HEK293 (cell line): ENCODE results near the gene HNRNPC.

ENCODE experiments used
- CTCF ChIA-PET: fragments of 350-600 bp; formaldehyde crosslinking; extraction: SDS; loops from one replicate; lab custom pipeline; 2021; ENCODE audit warnings: antibody characterized with exemption; lab: Yijun Ruan, JAX
- POLR2A ChIA-PET: fragments of 300-600 bp; formaldehyde crosslinking; extraction: SDS; loops from one replicate; lab custom pipeline; 2020; ENCODE audit warnings: antibody characterized with exemption, inconsistent platforms; lab: Yijun Ruan, JAX
- H3K27ac ChIP-seq: fragments of 200-500 bp; sonication (Bioruptor generic); 2 replicates; pipeline ENCODE4 v1.5.1; 2014; ENCODE audit warnings: low read depth, low read length, control low read depth, inconsistent platforms; ENCODE audit errors: extremely low read depth
- H3K36me3 ChIP-seq, 2 experiments: fragments of 200-500 bp in 1 of 2; sonication (Bioruptor generic) in 1 of 2; 1 replicate in 1 of 2; 2 replicates in 1 of 2; pipeline ENCODE4 v1.5.1; 2014 to 2017; ENCODE audit warnings: inconsistent platforms in 2 of 2, low read length in 2 of 2; ENCODE audit not compliant: control insufficient read depth in 2 of 2, insufficient read depth in 1 of 2
- H3K4me1 ChIP-seq: fragments of 200-500 bp; sonication (Bioruptor generic); 2 replicates; pipeline ENCODE4 v1.5.1; 2014; ENCODE audit warnings: mild to moderate bottlenecking, low read length, inconsistent platforms; ENCODE audit not compliant: control insufficient read depth, insufficient read depth
- H3K4me3 ChIP-seq: 2 replicates; pipeline ENCODE4 v1.5.1; 2011; ENCODE audit warnings: low read depth, mild to moderate bottlenecking, control low read depth, low read length, moderate library complexity
- H3K9me3 ChIP-seq: fragments of 200-500 bp; sonication (Bioruptor generic); 2 replicates; pipeline ENCODE4 v1.5.1; 2014; ENCODE audit warnings: low read depth, low read length, inconsistent platforms; ENCODE audit not compliant: control insufficient read depth, insufficient read depth
- GLIS1 ChIP-seq: fragments of 450-650 bp; formaldehyde crosslinking; IDR thresholded peaks from 2 replicates; pipeline ENCODE4 v1.5.1; 2016; ENCODE audit warnings: missing biosample characterization, missing genetic modification characterization
- KLF7 ChIP-seq: fragments of 450-650 bp; formaldehyde crosslinking; IDR thresholded peaks from 2 replicates; pipeline ENCODE4 v1.5.1; 2016; ENCODE audit warnings: missing biosample characterization, missing genetic modification characterization, borderline replicate concordance
- KLF8 ChIP-seq: fragments of 450-650 bp; formaldehyde crosslinking; IDR thresholded peaks from 2 replicates; pipeline ENCODE4 v1.5.1; 2016; ENCODE audit warnings: missing biosample characterization, missing genetic modification characterization
- SETDB1 ChIP-seq: IDR thresholded peaks from one replicate; pipeline ENCODE4 v1.6.1; 2017; ENCODE audit warnings: mild to moderate bottlenecking, low read length, moderate library complexity, mixed read lengths; ENCODE audit not compliant: insufficient read length
- ZFP69B ChIP-seq: fragments of 450-650 bp; formaldehyde crosslinking; IDR thresholded peaks from 2 replicates; pipeline ENCODE4 v1.5.1; 2016; ENCODE audit warnings: missing biosample characterization, missing genetic modification characterization
- ZNF335 ChIP-seq: fragments of 450-650 bp; formaldehyde crosslinking; conservative IDR thresholded peaks from 2 replicates; pipeline ENCODE4 v1.5.1; 2016; ENCODE audit warnings: missing biosample characterization, missing genetic modification characterization
- ZNF514 ChIP-seq: fragments of 450-650 bp; formaldehyde crosslinking; IDR thresholded peaks from 2 replicates; pipeline ENCODE4 v1.5.1; 2016; ENCODE audit warnings: missing biosample characterization, missing genetic modification characterization
- ZNF558 ChIP-seq: fragments of 450-650 bp; formaldehyde crosslinking; IDR thresholded peaks from 2 replicates; pipeline ENCODE4 v1.5.1; 2016; ENCODE audit warnings: missing biosample characterization, missing genetic modification characterization
- ZNF571 ChIP-seq: fragments of 450-650 bp; formaldehyde crosslinking; IDR thresholded peaks from 2 replicates; pipeline ENCODE4 v1.5.0; 2017; ENCODE audit warnings: missing biosample characterization, missing genetic modification characterization
- ZNF600 ChIP-seq: fragments of 450-650 bp; formaldehyde crosslinking; IDR thresholded peaks from 2 replicates; pipeline ENCODE4 v1.5.1; 2016; ENCODE audit warnings: missing biosample characterization, missing genetic modification characterization
- ZNF610 ChIP-seq: fragments of 450-650 bp; formaldehyde crosslinking; IDR thresholded peaks from 2 replicates; pipeline ENCODE4 v1.5.1; 2016; ENCODE audit warnings: missing biosample characterization, missing genetic modification characterization, borderline replicate concordance
- ZNF626 ChIP-seq: fragments of 450-650 bp; sonication (Bioruptor Pico); formaldehyde crosslinking; IDR thresholded peaks from 2 replicates; pipeline ENCODE4 v1.5.1; 2018; ENCODE audit warnings: missing biosample characterization, missing genetic modification characterization, inconsistent platforms
- ZNF664 ChIP-seq: fragments of 450-650 bp; formaldehyde crosslinking; IDR thresholded peaks from 2 replicates; pipeline ENCODE4 v1.5.1; 2016; ENCODE audit warnings: missing biosample characterization, missing genetic modification characterization
- ZNF677 ChIP-seq: fragments of 450-650 bp; IDR thresholded peaks from 2 replicates; pipeline ENCODE4 v1.5.0; 2018; ENCODE audit warnings: missing biosample characterization, mild to moderate bottlenecking, missing genetic modification characterization, moderate library complexity
- ZNF692 ChIP-seq: fragments of 450-650 bp; formaldehyde crosslinking; IDR thresholded peaks from 2 replicates; pipeline ENCODE4 v1.5.1; 2016; ENCODE audit warnings: missing biosample characterization, missing genetic modification characterization
- ZNF704 ChIP-seq: fragments of 450-650 bp; formaldehyde crosslinking; IDR thresholded peaks from 2 replicates; pipeline ENCODE4 v1.5.1; 2016; ENCODE audit warnings: missing biosample characterization, missing genetic modification characterization
- TF ChIP-seq, protein P1 (sequence below): fragments of 450-650 bp; formaldehyde crosslinking; IDR thresholded peaks from 2 replicates; pipeline ENCODE4 v1.5.1; 2017; ENCODE audit warnings: missing biosample characterization, mild to moderate bottlenecking, missing genetic modification characterization, moderate library complexity
- TF ChIP-seq, protein P2 (sequence below): fragments of 450-650 bp; formaldehyde crosslinking; IDR thresholded peaks from 2 replicates; pipeline ENCODE4 v1.5.1; 2016; ENCODE audit warnings: missing biosample characterization, missing genetic modification characterization

The HNRNPC gene

GRCh38 chr14:21309956-21310355 is 40.7 kb upstream of the HNRNPC start:
- Histone ChIP-seq H3K27ac (no peak overlapping the region), H3K9me3 (no peaks in the 10 kb centered on the region), H3K4me1 (peaks cover 6% of the 10 kb centered on the region), H3K4me3 (no peak overlapping the region), H3K36me3 (no peaks in the 10 kb centered on the region)
- POLR2A ChIA-PET, result interaction anchor here (0.6 kb wide), 1 partner anchor 182 kb away, joined by 3 read pairs; no protein-coding TSS in a partner anchor
- TF ChIP-seq ZNF704 (no peak), ZFP69B (no peak), ZNF626 (tag by site-specific recombination) (no peak), ZNF571 (tag by site-specific recombination) (no peak), ZNF664 (tag by site-specific recombination) (peak; percentile 98), ZNF558 (no peak)
- CTCF ChIA-PET, result interaction anchor here (0.6 to 0.7 kb wide), 3 partner anchors 49 to 1203 kb away, joined by 3 to 5 read pairs (median 4); no protein-coding TSS in a partner anchor

DNA sequence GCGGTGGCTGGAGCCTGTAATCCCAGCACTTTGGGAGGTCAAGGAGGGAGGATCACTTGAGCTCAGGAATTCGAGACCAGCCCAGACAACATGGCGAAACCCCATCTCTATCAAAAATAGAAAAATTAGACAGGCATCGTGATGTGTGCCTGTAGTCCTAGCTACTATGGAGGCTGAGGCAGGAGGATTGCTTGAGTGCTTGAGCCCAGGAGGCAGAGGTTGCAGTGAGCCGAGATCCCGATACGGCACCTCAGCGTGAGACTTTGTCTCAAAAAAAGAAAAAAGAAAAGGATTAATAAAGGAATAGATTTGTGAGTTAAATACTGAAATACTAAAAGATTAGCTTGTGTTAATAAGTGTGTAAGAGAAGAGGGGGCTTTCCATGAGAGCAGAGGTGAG is 40.0 kb upstream of the HNRNPC start:
- H3K4me3 ChIP-seq, result peak overlapping the region; percentile 18
- POLR2A ChIA-PET, result interaction anchor here (0.7 kb wide), 1 partner anchor 53 kb away, joined by 3 read pairs; no protein-coding TSS in a partner anchor
- H3K4me1 ChIP-seq, result peaks cover 6% of the 10 kb centered on the region

More for the DNA sequence above, 40.0 kb upstream of the HNRNPC start:
- Histone ChIP-seq H3K27ac (peak overlapping the region; percentile 53; the same call in 1 of the 2 replicates), H3K36me3 (no peaks in the 10 kb centered on the region), H3K9me3 (no peaks in the 10 kb centered on the region)
- CTCF ChIA-PET, result interaction anchor here (0.6 to 1.0 kb wide), 2 partner anchors 12 to 1204 kb away, joined by 3 to 4 read pairs; no protein-coding TSS in a partner anchor
- peak; percentile 26; the same call in 1 of the 2 replicates for TF ChIP-seq ZNF600 (tag by site-specific recombination)
- TF ChIP-seq ZNF514, result no peak
- no peak for TF ChIP-seq KLF7
- no peak for TF ChIP-seq ZNF610
- TF ChIP-seq GLIS1 (tag by site-specific recombination), result no peak
- TF ChIP-seq ZNF692 (tag by site-specific recombination), result no peak
- TF ChIP-seq, protein P1, sequence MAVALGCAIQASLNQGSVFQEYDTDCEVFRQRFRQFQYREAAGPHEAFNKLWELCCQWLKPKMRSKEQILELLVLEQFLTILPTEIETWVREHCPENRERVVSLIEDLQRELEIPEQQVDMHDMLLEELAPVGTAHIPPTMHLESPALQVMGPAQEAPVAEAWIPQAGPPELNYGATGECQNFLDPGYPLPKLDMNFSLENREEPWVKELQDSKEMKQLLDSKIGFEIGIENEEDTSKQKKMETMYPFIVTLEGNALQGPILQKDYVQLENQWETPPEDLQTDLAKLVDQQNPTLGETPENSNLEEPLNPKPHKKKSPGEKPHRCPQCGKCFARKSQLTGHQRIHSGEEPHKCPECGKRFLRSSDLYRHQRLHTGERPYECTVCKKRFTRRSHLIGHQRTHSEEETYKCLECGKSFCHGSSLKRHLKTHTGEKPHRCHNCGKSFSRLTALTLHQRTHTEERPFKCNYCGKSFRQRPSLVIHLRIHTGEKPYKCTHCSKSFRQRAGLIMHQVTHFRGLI (tag by site-specific recombination), result no peak
- no peak for TF ChIP-seq ZNF677 (tag by site-specific recombination)
- TF ChIP-seq ZNF335 (tag by site-specific recombination), result peak; percentile 98
- TF ChIP-seq KLF8 (tag by site-specific recombination), result 0 out of 2 replicates have a peak, but pooled peaks have one; percentile 1
- TF ChIP-seq, protein P2, sequence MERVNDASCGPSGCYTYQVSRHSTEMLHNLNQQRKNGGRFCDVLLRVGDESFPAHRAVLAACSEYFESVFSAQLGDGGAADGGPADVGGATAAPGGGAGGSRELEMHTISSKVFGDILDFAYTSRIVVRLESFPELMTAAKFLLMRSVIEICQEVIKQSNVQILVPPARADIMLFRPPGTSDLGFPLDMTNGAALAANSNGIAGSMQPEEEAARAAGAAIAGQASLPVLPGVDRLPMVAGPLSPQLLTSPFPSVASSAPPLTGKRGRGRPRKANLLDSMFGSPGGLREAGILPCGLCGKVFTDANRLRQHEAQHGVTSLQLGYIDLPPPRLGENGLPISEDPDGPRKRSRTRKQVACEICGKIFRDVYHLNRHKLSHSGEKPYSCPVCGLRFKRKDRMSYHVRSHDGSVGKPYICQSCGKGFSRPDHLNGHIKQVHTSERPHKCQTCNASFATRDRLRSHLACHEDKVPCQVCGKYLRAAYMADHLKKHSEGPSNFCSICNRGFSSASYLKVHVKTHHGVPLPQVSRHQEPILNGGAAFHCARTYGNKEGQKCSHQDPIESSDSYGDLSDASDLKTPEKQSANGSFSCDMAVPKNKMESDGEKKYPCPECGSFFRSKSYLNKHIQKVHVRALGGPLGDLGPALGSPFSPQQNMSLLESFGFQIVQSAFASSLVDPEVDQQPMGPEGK (tag by site-specific recombination), result 0 out of 2 replicates have a peak, but pooled peaks have one; percentile 14
- no peak for TF ChIP-seq SETDB1
